CD4-positive, alpha-beta T cell treated with Interleukin-1 beta for 1 hour (primary cell): ENCODE measurements around the gene MORN1.

Experiments
- DNase-seq, 2 donors: peaks; one replicate each; pipeline ENCODE4 v3.0.0-alpha.2; 2020 to 2022

Gene MORN1

GRCh38 chr1:2287649-2288048 is 103.7 kb downstream of the MORN1 start:
- DNase-seq, result no peak

DNA sequence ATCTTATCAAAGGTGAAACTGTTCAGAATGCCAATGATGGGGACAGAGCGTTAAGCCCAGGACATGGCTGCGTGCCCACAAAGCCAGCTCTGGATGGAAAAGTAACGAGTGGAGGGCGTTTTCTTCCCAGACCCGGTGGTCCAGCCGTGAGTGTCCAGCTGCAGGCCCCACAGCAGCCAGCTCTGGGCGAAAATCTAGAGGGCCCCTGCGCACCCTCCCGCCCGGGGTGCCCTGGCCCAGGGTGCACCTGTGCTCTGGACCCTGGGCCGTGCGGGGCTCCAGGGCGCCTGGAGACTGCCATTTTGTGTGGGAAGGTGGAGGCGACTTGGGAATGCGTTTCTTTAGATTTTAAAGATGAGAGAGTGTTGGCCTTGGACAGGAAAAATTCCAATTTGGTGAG is 104.4 kb downstream of the MORN1 start:
- no peak for DNase-seq

GRCh38 chr1:2284932-2285331 is 106.4 kb downstream of the MORN1 start:
- DNase-seq, result no peak

DNA sequence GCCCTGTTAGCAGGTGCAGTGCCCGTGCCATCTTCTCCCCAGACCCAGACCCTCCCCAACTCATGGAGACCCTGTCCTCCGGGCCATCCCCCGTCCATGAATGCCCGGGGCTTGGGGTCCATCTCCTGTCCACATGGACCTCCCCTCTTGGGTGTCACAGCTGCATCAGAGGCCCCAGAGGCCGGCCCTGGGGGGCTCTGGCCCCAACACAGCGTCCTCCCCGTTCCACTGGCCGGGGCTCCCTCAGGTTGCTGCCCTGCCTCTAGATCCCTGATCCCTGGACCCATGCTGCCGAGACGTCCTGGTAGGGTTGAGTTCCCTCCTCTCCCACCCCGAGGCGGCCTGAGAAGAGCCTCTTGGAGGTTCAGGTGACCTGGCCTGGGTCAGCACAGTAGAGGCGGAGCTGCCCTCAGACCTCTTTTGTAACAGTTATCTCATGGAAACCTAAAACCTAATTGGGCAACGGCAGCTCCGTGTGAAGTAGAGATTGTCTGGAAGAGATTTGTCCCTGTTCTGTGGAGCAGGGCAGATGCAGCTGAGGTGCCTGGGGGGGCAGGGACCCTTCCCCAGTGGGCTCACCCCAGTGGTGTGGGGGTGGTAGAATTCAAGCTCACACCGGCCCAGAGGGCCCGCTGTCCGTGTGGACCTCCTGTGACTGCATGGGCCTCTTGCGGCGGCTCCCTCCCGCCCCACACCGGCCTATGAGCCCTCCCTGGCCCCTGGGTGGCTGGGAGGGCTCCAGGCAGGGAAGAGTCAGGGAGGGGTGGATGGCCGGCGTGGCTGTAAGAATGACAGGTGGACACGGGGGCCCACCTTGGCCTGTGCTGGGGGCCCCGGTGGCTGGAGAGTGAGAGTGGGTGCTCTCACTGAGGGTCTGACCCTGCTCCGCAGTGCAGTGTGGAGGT is 107.1 kb downstream of the MORN1 start:
- DNase-seq, result no peak

- no peak for DNase-seq
Observed at GRCh38 chr1:2283371-2283990, 107.9 kb downstream of the MORN1 start.

GRCh38 chr1:2282556-2283270 is 108.6 kb downstream of the MORN1 start:
- DNase-seq, result no peak

GRCh38 chr1:2279817-2280216 is 111.5 kb downstream of the MORN1 start:
- no peak for DNase-seq

DNA sequence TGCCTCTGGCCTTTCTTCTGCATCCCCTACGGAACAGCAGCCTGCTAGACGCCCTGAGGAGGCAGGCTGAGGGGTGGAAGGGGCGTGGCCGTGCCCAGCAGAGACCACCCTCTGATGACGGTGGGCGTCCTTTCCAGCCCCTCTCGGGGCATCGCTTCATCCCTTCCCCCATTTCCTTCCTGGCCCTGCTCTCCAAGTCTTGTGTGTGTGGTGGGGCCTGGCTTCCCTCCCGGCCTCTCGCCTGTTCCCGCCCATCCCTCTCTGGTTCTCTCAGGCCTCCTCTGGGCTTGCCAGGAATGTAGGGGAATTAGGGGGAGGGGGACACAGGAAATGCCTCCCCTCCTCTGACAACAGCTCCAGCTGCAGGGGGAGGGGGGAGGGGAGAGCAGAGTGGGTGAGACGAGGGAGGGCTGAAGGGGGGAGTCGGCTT is 112.1 kb downstream of the MORN1 start:
- DNase-seq, result no peak

DNA sequence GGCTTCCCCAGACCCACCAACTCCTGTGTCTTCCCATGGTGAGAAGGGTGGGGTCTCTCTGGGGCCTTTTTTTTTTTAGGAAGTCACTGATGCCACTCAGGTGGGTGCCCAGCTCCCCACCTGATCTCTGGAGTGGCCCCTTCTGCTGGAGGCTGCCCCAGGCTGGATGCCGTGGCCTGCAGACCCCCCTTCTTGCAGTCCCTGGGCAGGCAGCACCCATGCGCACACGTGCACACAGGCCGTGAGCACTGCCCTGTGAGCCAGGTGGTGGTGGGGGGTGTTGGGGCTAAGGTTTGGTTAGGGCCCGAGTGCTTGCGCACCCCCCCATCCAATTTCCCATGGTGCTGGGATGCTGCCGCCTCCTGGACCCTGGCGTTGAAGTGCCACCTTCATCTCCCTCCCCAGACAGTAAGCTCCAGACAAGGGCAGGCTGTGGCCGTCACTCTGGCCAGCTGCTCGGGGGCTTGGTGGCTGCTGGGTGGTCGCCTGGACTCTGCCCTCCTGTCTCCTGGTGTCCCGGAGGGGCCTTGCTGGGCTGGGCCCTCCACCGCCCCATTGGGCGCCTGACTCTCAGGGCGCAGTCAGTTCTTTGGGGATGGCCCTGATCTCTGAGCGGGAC is 112.7 kb downstream of the MORN1 start:
- no peak for DNase-seq

DNA sequence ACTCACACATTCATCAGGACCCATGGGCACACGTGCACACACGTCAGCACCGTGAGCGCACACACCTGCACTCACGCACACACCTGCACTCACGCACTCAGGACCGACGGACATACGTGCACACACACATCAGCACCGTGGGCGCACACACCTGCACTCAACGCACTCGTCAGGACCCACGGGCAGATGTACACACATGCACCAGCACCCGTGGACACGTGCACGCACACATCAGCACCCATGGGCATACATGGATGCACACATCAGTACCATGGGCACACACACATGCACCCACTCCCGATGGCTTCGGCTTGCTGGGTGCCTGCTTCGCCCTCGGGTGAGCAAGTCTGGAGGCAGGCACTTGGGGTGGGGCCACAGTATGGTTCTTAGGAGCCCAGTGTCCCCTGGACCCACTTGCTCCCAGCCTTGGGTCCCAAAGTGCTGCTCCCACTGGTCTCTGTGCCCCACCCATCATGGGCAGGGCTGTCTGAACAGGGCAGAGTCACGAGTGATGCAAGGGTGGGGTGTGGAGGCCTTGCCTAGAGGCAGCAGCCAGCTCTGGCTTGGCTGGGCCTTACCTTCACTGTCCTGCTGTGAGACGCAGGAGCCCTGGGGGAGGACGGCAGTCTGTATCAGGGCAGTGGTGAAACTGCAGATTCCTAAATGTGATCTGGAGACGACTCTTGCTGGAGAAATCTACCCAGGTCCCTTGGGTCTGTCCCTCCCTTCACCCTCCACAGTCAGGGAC is 113.4 kb downstream of the MORN1 start:
- DNase-seq, result no peak

- no peak for DNase-seq
Observed at GRCh38 chr1:2276803-2277580, 114.4 kb downstream of the MORN1 start.

GRCh38 chr1:2275796-2276536 is 115.4 kb downstream of the MORN1 start:
- no peak for DNase-seq

- DNase-seq, result no peak
Observed at GRCh38 chr1:2274929-2275475, 116.4 kb downstream of the MORN1 start.

DNA sequence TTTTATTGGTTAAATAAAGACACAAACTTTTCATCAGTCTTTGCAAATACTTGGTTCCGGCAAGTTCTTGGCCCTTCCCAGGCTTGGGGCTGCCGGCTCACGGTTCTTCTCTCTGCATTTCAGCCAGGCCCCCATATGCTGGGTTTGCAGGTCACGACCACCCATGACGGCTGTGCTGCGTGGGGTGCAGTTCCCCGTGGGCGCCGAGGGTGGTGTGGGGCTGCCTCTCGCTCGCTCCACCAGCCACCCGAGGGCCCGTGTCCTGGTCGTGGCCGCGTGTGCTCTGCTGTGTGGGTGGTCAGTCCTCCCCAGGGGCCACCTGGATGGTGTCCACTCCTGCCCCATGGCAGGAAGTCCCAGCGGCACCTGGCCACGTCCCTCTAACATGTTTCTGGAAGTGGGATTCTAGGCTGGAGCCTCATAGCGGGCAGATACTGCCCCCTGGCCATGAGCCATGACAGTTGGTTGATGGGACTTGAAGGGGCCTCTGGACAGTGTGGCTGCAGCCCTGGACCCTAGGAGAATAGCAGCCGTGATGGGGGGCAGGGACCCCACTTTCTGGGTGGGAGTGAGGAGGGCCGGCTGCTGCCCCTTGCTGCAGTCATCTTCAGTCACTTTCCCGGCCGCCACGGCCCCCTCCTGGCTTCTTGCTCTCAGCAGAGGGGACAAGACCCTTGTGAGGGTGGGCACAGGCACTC is 117.0 kb downstream of the MORN1 start:
- DNase-seq, result no peak

DNA sequence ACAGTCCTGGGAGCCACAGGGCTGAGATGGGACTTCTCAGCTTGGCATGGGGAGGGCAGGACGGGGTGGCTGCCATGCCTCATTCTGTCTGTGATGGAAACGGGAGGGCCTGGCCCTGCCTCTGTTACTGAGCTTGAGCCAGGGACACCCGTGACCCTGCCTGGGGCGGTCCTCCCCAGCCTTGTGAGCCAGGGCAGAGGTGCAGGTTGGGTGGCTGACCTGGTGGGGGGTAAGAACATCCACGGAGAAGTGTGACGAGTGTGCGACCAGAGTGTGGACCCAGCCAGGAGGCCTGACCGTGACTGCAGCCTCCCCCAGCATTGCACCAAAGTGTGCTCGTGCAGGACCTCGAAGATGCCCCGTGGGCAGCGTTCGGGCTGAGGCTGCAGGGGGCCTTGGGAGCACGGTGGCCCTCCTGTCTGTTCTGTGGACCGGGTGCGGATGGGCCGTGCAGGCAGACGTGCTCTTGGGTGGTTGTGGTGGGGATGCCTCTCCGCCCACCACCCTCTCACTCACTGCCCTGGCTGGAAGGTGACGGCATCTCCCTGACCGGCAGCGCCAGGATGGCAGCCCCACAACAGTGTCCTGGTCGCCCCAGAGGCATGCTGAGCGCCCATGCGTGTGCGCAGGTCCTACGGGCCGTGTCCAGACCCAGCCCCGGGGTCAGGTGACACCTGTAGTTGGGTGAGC is 117.8 kb downstream of the MORN1 start:
- no peak for DNase-seq

- DNase-seq, result no peak
Observed at GRCh38 chr1:2272686-2273400, 118.5 kb downstream of the MORN1 start.

- no peak for DNase-seq
Observed at GRCh38 chr1:2271841-2272655, 119.3 kb downstream of the MORN1 start.
